RCC 7860 (cell line): ENCODE measurements around the gene ACADSB.

Source experiments
- DNase-seq: peaks from one replicate; pipeline ENCODE4 v3.0.0-alpha.2; 2015; ENCODE audit warnings: low spot score
- FAIRE-seq: peaks from 2 replicates; lab custom pipeline; 2012; peaks lifted over from hg19 to GRCh38; lab: Jason Lieb, UNC

ACADSB gene

GRCh38 chr10:123038782-123039631 is 30.2 kb downstream of the ACADSB start:
- no peak for FAIRE-seq
- DNase-seq = no peak

GRCh38 chr10:123039632-123039930 is 30.8 kb downstream of the ACADSB start:
- DNase-seq = no peak
- FAIRE-seq = no peak

- DNase-seq = no peak
- no peak for FAIRE-seq
Measured at GRCh38 chr10:123042708-123043408, 34.1 kb downstream of the ACADSB start.

- peak; percentile 54 for FAIRE-seq
- peak; percentile 49 for DNase-seq
Measured at GRCh38 chr10:123043409-123043925, 34.7 kb downstream of the ACADSB start.

GRCh38 chr10:123044391-123044790 is 35.6 kb downstream of the ACADSB start:
- DNase-seq = no peak
- FAIRE-seq = no peak

- no peak for FAIRE-seq
- DNase-seq = no peak
Measured at GRCh38 chr10:123045961-123046731, 37.3 kb downstream of the ACADSB start.

- DNase-seq = no peak
- FAIRE-seq = no peak
Measured at GRCh38 chr10:123057968-123058367, 49.2 kb downstream of the ACADSB start.

GRCh38 chr10:123061865-123062264 is 53.1 kb downstream of the ACADSB start:
- FAIRE-seq (no peak), DNase-seq (no peak)

- DNase-seq (no peak), FAIRE-seq (no peak)
Measured at GRCh38 chr10:123062726-123063125, 53.9 kb downstream of the ACADSB start.

GRCh38 chr10:123068087-123068853 is 59.5 kb downstream of the ACADSB start:
- no peak for FAIRE-seq
- DNase-seq = no peak

- no peak for FAIRE-seq
- no peak for DNase-seq
Measured at GRCh38 chr10:123069246-123069986, 60.6 kb downstream of the ACADSB start.

GRCh38 chr10:123073187-123073586 is 64.4 kb downstream of the ACADSB start:
- FAIRE-seq (no peak), DNase-seq (no peak)

- FAIRE-seq = no peak
- no peak for DNase-seq
Measured at GRCh38 chr10:123074215-123074614, 65.4 kb downstream of the ACADSB start.

GRCh38 chr10:123081896-123082295 is 73.1 kb downstream of the ACADSB start:
- no peak for FAIRE-seq
- DNase-seq = no peak

GRCh38 chr10:123083811-123084210 is 75.0 kb downstream of the ACADSB start:
- no peak for FAIRE-seq
- no peak for DNase-seq

- DNase-seq (no peak), FAIRE-seq (no peak)
Measured at GRCh38 chr10:123086281-123086680, 77.5 kb downstream of the ACADSB start.

- DNase-seq (no peak), FAIRE-seq (no peak)
Measured at GRCh38 chr10:123087348-123087747, 78.5 kb downstream of the ACADSB start.

- no peak for FAIRE-seq
- no peak for DNase-seq
Measured at GRCh38 chr10:123087786-123088185, 79.0 kb downstream of the ACADSB start.

GRCh38 chr10:123092635-123093414 is 84.0 kb downstream of the ACADSB start:
- FAIRE-seq = no peak
- DNase-seq = no peak
